Activated CD8-positive, alpha-beta T cell treated with anti-CD3 and anti-CD28 coated beads for 36 hours (primary cell): ENCODE data around the gene CLN3. TPM values are rescaled to one million over a fixed set of nuclear protein-coding genes. Genes with fewer than 3 reads are reported as not detected.

ENCODE experiments used
- ATAC-seq: fragments of 200-7000 bp; cut with Tn5 transposase; one replicate; pipeline ENCODE4 v1.10.0; 2021; ENCODE audit warnings: mild to moderate bottlenecking, moderate library complexity
- CTCF ChIA-PET: fragments of 350-600 bp; sonication (Branson Sonifier 250); formaldehyde crosslinking; loops from one replicate; lab custom pipeline; 2021; ENCODE audit warnings: antibody characterized with exemption; lab: Charles Lee
- POLR2A ChIA-PET: fragments of 350-600 bp; sonication (Branson Sonifier 250); formaldehyde crosslinking; loops from one replicate; lab custom pipeline; 2021; ENCODE audit warnings: antibody characterized with exemption; lab: Charles Lee
- DNase-seq: peaks from one replicate; pipeline ENCODE4 v3.0.0-alpha.2; 2020
- H3K27ac Mint-ChIP-seq: one replicate; pipeline ENCODE4 v1.8.0; 2021; ENCODE audit warnings: mild to moderate bottlenecking, mixed read lengths
- H3K27me3 Mint-ChIP-seq: one replicate; pipeline ENCODE4 v1.8.0; 2021; ENCODE audit warnings: mixed read lengths
- H3K36me3 Mint-ChIP-seq: one replicate; pipeline ENCODE4 v1.8.0; 2021; ENCODE audit warnings: low read depth, mixed read lengths
- H3K4me1 Mint-ChIP-seq: one replicate; pipeline ENCODE4 v1.8.0; 2021; ENCODE audit warnings: low read depth, mixed read lengths
- H3K4me3 Mint-ChIP-seq: one replicate; pipeline ENCODE4 v1.8.0; 2021; ENCODE audit warnings: mild to moderate bottlenecking, moderate library complexity, mixed read lengths
- H3K9me3 Mint-ChIP-seq: one replicate; pipeline ENCODE4 v1.8.0; 2021; ENCODE audit warnings: mixed read lengths
- intact Hi-C: fragments of 100-400 bp; cut with micrococcal nuclease; formaldehyde crosslinking; loops from one replicate; pipeline ENCODE4 v1.10.0; 2022
- total RNA-seq, 2 experiments: library from RNA; stranded (reverse); gene quantifications; one replicate each; pipeline ENCODE4 v1.2.3, GENCODE V29; 2021
- TF ChIP-seq, protein P1 (sequence below): fragments of 200-600 bp; IDR thresholded peaks from one replicate; pipeline ENCODE4 v1.8.0; 2022; ENCODE audit warnings: antibody characterized with exemption, mild to moderate bottlenecking

The CLN3 gene
- total RNA-seq = 10 to 100 TPM; 24.2 to 30.2 TPM

DNA sequence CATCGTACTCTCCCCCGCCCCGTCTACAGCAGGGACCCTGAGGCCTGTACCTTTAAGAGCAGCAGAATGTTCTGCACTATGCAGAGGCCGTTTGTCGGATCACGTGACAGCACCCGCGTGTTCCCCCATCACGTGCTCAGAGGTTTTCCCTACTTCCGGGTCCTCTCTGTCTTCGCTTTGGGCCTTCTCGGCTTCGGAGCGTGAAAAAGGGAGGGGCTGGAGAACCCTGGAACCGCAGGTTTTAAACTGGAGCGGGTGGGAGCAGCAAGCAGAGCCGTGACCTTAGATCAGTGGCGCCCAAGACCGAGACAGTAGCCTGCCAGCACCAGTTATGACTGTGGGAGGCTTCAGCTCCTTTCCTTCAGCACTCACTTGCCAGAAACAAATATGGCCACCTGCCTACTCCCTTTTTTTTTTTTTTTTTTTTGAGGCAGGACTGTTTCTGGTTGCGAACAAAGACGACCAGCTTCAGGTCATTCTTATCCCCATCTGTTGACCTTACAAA is at the start of gene CLN3:
CLN3 (minus strand) TSS at position 105 of the 505 bp plus-strand sequence. CDS start 315 bp downstream, outside the sequence.
- Mint-ChIP-seq H3K36me3 (peaks cover 20% of the 10 kb centered on the region), H3K4me3 (peak within 1 kb of the TSS; percentile 86)
- peak; percentile 50 for ATAC-seq

DNA sequence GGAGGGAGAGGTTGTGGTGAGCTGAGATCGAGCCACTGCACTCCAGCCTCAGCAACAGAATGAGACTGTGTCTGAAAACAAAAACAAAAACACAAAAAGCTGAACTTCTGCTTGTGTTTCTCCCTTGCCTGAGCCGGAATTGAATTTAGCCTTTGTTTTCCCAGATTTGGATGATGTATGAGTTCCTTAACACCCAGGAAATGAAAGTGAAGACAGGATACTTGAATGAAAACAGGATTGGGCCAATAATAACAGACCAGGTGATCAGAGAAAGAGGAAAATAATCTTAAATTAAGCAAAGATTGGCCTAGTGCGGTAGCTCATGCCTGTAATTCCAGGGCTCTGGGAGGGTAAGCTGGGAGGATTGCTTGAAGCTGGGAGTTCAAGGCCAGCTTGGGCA is 48.5 kb upstream of the CLN3 start:
- DNase-seq (no peak), ATAC-seq (no peak)
- Mint-ChIP-seq H3K27ac (no peak overlapping the region), H3K27me3 (no peaks in the 10 kb centered on the region), H3K9me3 (no peaks in the 10 kb centered on the region), H3K4me1 (peaks cover 5% of the 10 kb centered on the region), H3K36me3 (no peaks in the 10 kb centered on the region), H3K4me3 (no peak overlapping the region)
- ChIA-PET POLR2A (interaction anchor here (0.7 to 1.1 kb wide), 3 partner anchors 18 to 282 kb away, joined by 3 read pairs; partner anchors contain the start of gene ATXN2L), CTCF (no interaction called here)
- TF ChIP-seq, protein P1, sequence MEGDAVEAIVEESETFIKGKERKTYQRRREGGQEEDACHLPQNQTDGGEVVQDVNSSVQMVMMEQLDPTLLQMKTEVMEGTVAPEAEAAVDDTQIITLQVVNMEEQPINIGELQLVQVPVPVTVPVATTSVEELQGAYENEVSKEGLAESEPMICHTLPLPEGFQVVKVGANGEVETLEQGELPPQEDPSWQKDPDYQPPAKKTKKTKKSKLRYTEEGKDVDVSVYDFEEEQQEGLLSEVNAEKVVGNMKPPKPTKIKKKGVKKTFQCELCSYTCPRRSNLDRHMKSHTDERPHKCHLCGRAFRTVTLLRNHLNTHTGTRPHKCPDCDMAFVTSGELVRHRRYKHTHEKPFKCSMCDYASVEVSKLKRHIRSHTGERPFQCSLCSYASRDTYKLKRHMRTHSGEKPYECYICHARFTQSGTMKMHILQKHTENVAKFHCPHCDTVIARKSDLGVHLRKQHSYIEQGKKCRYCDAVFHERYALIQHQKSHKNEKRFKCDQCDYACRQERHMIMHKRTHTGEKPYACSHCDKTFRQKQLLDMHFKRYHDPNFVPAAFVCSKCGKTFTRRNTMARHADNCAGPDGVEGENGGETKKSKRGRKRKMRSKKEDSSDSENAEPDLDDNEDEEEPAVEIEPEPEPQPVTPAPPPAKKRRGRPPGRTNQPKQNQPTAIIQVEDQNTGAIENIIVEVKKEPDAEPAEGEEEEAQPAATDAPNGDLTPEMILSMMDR = no peak
- intact Hi-C loops = no loop called here

More for the DNA sequence above, at the start of gene CLN3:
- peak; percentile 95 for DNase-seq
- intact Hi-C loops = loop anchor here (5.0 kb wide), 1 partner anchor 330 kb away; the partner anchor contains the start of gene ATXN2L
- POLR2A ChIA-PET = interaction anchor here (1.0 to 1.8 kb wide), 4 partner anchors 17 to 280 kb away, joined by 4 to 6 read pairs (median 6); partner anchors contain the start of genes SBK1, SGF29 and XPO6
- CTCF ChIA-PET = interaction anchor here (0.7 to 0.8 kb wide), 2 partner anchors 58 to 494 kb away, joined by 3 to 4 read pairs; no protein-coding TSS in a partner anchor
- H3K4me1 Mint-ChIP-seq = peaks cover 52% of the 10 kb centered on the region
- H3K27me3 Mint-ChIP-seq = no peaks in the 10 kb centered on the region
- TF ChIP-seq, protein P1 = no peak
- peak within 1 kb of the TSS; percentile 100 for H3K27ac Mint-ChIP-seq
- H3K9me3 Mint-ChIP-seq = no peaks in the 10 kb centered on the region

GRCh38 chr16:28538733-28539596 is 47.1 kb upstream of the CLN3 start, which contains the start of gene NUPR1:
Gene NUPR1 (minus strand): TSS chr16:28538974. CDS start chr16:28538907, 67 bp downstream.
- ChIA-PET POLR2A (no interaction called here), CTCF (no interaction called here)
- Mint-ChIP-seq H3K9me3 (no peaks in the 10 kb centered on the region), H3K4me1 (peaks cover 19% of the 10 kb centered on the region), H3K27me3 (no peaks in the 10 kb centered on the region), H3K4me3 (no peak within 1 kb of the TSS), H3K27ac (no peak within 1 kb of the TSS), H3K36me3 (no peaks in the 10 kb centered on the region)
- ATAC-seq (no peak), DNase-seq (no peak)
- intact Hi-C loops = no loop called here
- TF ChIP-seq, protein P1 = no peak

GRCh38 chr16:28537964-28538732 is 46.3 kb upstream of the CLN3 start:
- POLR2A ChIA-PET = no interaction called here
- H3K36me3 Mint-ChIP-seq = no peaks in the 10 kb centered on the region

More at GRCh38 chr16:28537964-28538732, 46.3 kb upstream of the CLN3 start:
- no peaks in the 10 kb centered on the region for H3K27me3 Mint-ChIP-seq
- CTCF ChIA-PET = no interaction called here
- H3K4me1 Mint-ChIP-seq = peaks cover 19% of the 10 kb centered on the region
- H3K4me3 Mint-ChIP-seq = no peak overlapping the region
- ATAC-seq (no peak), DNase-seq (no peak)
- no peaks in the 10 kb centered on the region for H3K9me3 Mint-ChIP-seq
- intact Hi-C loops = no loop called here
- H3K27ac Mint-ChIP-seq = no peak overlapping the region
- TF ChIP-seq, protein P1 = no peak
